BLaER1 treated with 17β-estradiol and CSF1 and Interleukin-3, amounts not matched to agents 10 nM and 100 nM (cell line): ENCODE results near the gene TRMT10C.
"Not testable (repeated sequence)": the region's sequence is repeated elsewhere in the genome, so short reads cannot be mapped to it uniquely, and the experiment has no call there.

Source experiments
- H3K27ac ChIP-seq, 11 experiments: shearing (Covaris generic); formaldehyde crosslinking; 2 replicates each; pipeline ENCODE4 v1.8.1; 2022
- H3K27me3 ChIP-seq, 11 experiments: shearing (Covaris generic); formaldehyde crosslinking; 2 replicates each; pipeline ENCODE4 v1.8.1; 2022
- H3K36me3 ChIP-seq, 11 experiments: shearing (Covaris generic); formaldehyde crosslinking; 2 replicates each; pipeline ENCODE4 v1.8.1; 2022
- H3K4me1 ChIP-seq, 10 experiments: shearing (Covaris generic); formaldehyde crosslinking; 2 replicates each; pipeline ENCODE4 v1.8.1; 2022
- H3K4me2 ChIP-seq, 11 experiments: shearing (Covaris generic); formaldehyde crosslinking; 2 replicates each; pipeline ENCODE4 v1.8.1; 2022
- H3K4me3 ChIP-seq, 10 experiments: shearing (Covaris generic); formaldehyde crosslinking; 2 replicates each; pipeline ENCODE4 v1.8.1; 2022
- H3K9ac ChIP-seq, 11 experiments: shearing (Covaris generic); formaldehyde crosslinking; 2 replicates each; pipeline ENCODE4 v1.8.1; 2022
- H3K9me3 ChIP-seq, 11 experiments: shearing (Covaris generic); formaldehyde crosslinking; replicated peaks in 1 of 11; 2 replicates each; pipeline ENCODE4 v1.8.1; 2022
- H4K20me1 ChIP-seq, 11 experiments: shearing (Covaris generic); formaldehyde crosslinking; 2 replicates each; pipeline ENCODE4 v1.8.1; 2022
- Cebpa-rat ChIP-seq, 11 experiments: shearing (Covaris generic); IDR thresholded peaks; 2 replicates each; pipeline ENCODE4 v1.8.1; 2022

TRMT10C gene

DNA sequence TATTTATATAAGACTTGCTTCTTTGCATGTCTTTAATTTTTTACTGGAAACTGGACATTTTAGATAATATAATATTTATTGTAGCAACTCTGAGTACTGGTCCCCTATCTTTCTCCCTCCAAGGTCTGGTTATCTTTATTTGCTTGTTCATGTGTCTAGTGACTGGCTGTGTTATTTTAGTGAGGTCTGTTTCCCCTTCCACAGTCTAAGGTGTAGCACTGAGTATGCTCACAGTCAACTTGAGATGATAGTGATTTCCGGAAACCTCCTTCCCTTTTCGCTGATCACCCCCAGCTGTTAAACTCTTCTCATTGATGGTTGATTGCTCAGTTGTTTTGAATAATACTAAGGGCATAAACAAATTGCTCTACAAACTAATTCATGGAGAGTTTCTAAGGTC, 49.4 kb downstream of the TRMT10C start:
- Histone ChIP-seq H3K27ac (no peak overlapping the region), H4K20me1 (no peaks in the 10 kb centered on the region), H3K4me2 (no peak overlapping the region), H3K4me3 (no peak overlapping the region), H3K36me3 (no peaks in the 10 kb centered on the region), H3K27me3 (no peaks in the 10 kb centered on the region), H3K4me1 (no peaks in the 10 kb centered on the region), H3K9me3 (no peaks in the 10 kb centered on the region), H3K9ac (no peak overlapping the region)
- no peak for TF ChIP-seq Cebpa-rat (IDR thresholded peaks at IDR 0.05)

GRCh38 chr3:101613014-101613413, 51.3 kb downstream of the TRMT10C start:
- not testable (repeated sequence) for H3K36me3 ChIP-seq, H3K27me3 ChIP-seq, H3K9me3 ChIP-seq, H3K4me1 ChIP-seq, H3K4me3 ChIP-seq, H3K27ac ChIP-seq, H3K9ac ChIP-seq, H3K4me2 ChIP-seq, H4K20me1 ChIP-seq

- H3K36me3 ChIP-seq: no peaks in the 10 kb centered on the region
- TF ChIP-seq Cebpa-rat (IDR thresholded peaks at IDR 0.05): no peak
- no peaks in the 10 kb centered on the region for H3K4me1 ChIP-seq
- H3K27ac ChIP-seq: no peak overlapping the region
- no peaks in the 10 kb centered on the region for H3K27me3 ChIP-seq
- peaks cover 0 to 10% (median 0%) of the 10 kb centered on the region in 11 experiments; a peak in 5 of 22 replicates for H3K9me3 ChIP-seq
- H3K4me2 ChIP-seq: no peak overlapping the region
- no peaks in the 10 kb centered on the region for H4K20me1 ChIP-seq
- no peak overlapping the region for H3K9ac ChIP-seq
- H3K4me3 ChIP-seq: no peak overlapping the region
Measured at GRCh38 chr3:101615525-101615924, 53.9 kb downstream of the TRMT10C start.
